CD14-positive monocyte (primary cell): Measurements from ENCODE around the gene FOXP1. TPM values are rescaled to one million over a fixed set of nuclear protein-coding genes. Genes with fewer than 3 reads are reported as not detected.
A peak's percentile ranks its signal among the peaks of the same experiment; 100 is the strongest.

ENCODE experiments used
- DNase-seq, 3 donors: peaks; one replicate each; pipeline ENCODE4 v3.0.0-alpha.2; 2011 to 2022
- H2AFZ ChIP-seq: 2 replicates; pipeline ENCODE4 v1.6.0; 2012; ENCODE audit warnings: mild to moderate bottlenecking, low read depth, low read length, inconsistent platforms; ENCODE audit not compliant: insufficient read depth, poor library complexity, severe bottlenecking
- H3K27ac ChIP-seq, 2 donors: 1 replicate in 1 of 2; 2 replicates in 1 of 2; pipeline ENCODE4 v1.5.1; 2012 to 2013; ENCODE audit warnings: low read length in 2 of 2, control low read depth in 1 of 2, inconsistent platforms in 1 of 2, low read depth in 1 of 2, mild to moderate bottlenecking in 1 of 2
- H3K27me3 ChIP-seq, 2 donors: one replicate each; pipeline versions ENCODE4 v1.6.0 to v1.6.1; 2011 to 2013; ENCODE audit warnings: low read length in 2 of 2; ENCODE audit not compliant: control insufficient read depth in 2 of 2, insufficient read depth in 2 of 2
- H3K36me3 ChIP-seq, 2 donors: replicated peaks in 1 of 2; 1 replicate in 1 of 2; 2 replicates in 1 of 2; pipeline versions ENCODE4 v1.5.1 to v1.6.1; 2012 to 2013; ENCODE audit warnings: low read length in 2 of 2, control low read depth in 1 of 2, inconsistent platforms in 1 of 2, mild to moderate bottlenecking in 1 of 2; ENCODE audit not compliant: insufficient read depth in 2 of 2, control insufficient read depth in 1 of 2
- H3K4me1 ChIP-seq, 2 donors: 1 replicate in 1 of 2; 2 replicates in 1 of 2; pipeline versions ENCODE4 v1.5.1 to v1.6.1; 2012 to 2013; ENCODE audit warnings: low read length in 2 of 2, control low read depth in 1 of 2, inconsistent platforms in 1 of 2, mild to moderate bottlenecking in 1 of 2, moderate library complexity in 1 of 2; ENCODE audit not compliant: insufficient read depth in 2 of 2, control insufficient read depth in 1 of 2
- H3K4me2 ChIP-seq: replicated peaks from 2 replicates; pipeline ENCODE3; 2012; ENCODE audit warnings: low read length, moderate library complexity, mild to moderate bottlenecking; ENCODE audit not compliant: poor library complexity, severe bottlenecking; ENCODE audit errors: extremely low read depth
- H3K4me3 ChIP-seq, 3 experiments: fragments of 200-600 bp in 1 of 3; sonication (generic) in 1 of 3; replicated peaks in 1 of 3; 1 replicate in 2 of 3; 2 replicates in 1 of 3; pipeline ENCODE4 v1.5.1; 2011 to 2013; ENCODE audit warnings: low read length in 3 of 3, mild to moderate bottlenecking in 3 of 3, control low read depth in 2 of 3, low read depth in 2 of 3, inconsistent platforms in 1 of 3, moderate library complexity in 1 of 3
- H3K79me2 ChIP-seq: 2 replicates; pipeline ENCODE4 v1.6.0; 2012; ENCODE audit warnings: mild to moderate bottlenecking, control low read depth, inconsistent platforms, low read length, moderate library complexity; ENCODE audit not compliant: insufficient read depth
- H3K9ac ChIP-seq: 2 replicates; pipeline ENCODE4 v1.6.0; 2017; ENCODE audit warnings: low read length, mild to moderate bottlenecking; ENCODE audit not compliant: insufficient read depth, poor library complexity, severe bottlenecking
- H3K9me3 ChIP-seq, 2 donors: replicated peaks in 1 of 2; 1 replicate in 1 of 2; 2 replicates in 1 of 2; pipeline versions ENCODE4 v1.5.1 to v1.6.1; 2012 to 2013; ENCODE audit warnings: low read length in 2 of 2, control low read depth in 1 of 2; ENCODE audit not compliant: control insufficient read depth in 1 of 2, insufficient read depth in 1 of 2
- H4K20me1 ChIP-seq: 2 replicates; pipeline ENCODE4 v1.6.0; 2012; ENCODE audit warnings: mild to moderate bottlenecking, low read length, control low read depth, moderate library complexity; ENCODE audit not compliant: insufficient read depth
- H3K27ac Mint-ChIP-seq, 7 donors: one replicate each; pipeline ENCODE4 v1.8.0; 2020; ENCODE audit warnings: mild to moderate bottlenecking in 7 of 7, mixed read lengths in 7 of 7, moderate library complexity in 6 of 7, inconsistent platforms in 2 of 7
- H3K27me3 Mint-ChIP-seq, 3 donors: one replicate each; pipeline ENCODE4 v1.8.0; 2021 to 2022; ENCODE audit warnings: low read depth in 3 of 3, mild to moderate bottlenecking in 3 of 3, mixed read lengths in 3 of 3, moderate library complexity in 3 of 3, inconsistent platforms in 1 of 3
- H3K36me3 Mint-ChIP-seq, 2 donors: one replicate each; pipeline ENCODE4 v1.8.0; 2020; ENCODE audit warnings: mixed read lengths in 2 of 2, inconsistent platforms in 1 of 2, mild to moderate bottlenecking in 1 of 2
- H3K4me1 Mint-ChIP-seq: one replicate; pipeline ENCODE4 v1.8.0; 2020; ENCODE audit warnings: mild to moderate bottlenecking, mixed read lengths
- H3K4me3 Mint-ChIP-seq, 2 donors: one replicate each; pipeline ENCODE4 v1.8.0; 2020; ENCODE audit warnings: mild to moderate bottlenecking in 2 of 2, mixed read lengths in 2 of 2, moderate library complexity in 1 of 2
- H3K9me3 Mint-ChIP-seq, 7 donors: one replicate each; pipeline ENCODE4 v1.8.0; 2020 to 2022; ENCODE audit warnings: mixed read lengths in 7 of 7, mild to moderate bottlenecking in 6 of 7, moderate library complexity in 6 of 7, inconsistent platforms in 2 of 7
- CTCF ChIP-seq: fragments of 200-600 bp; IDR thresholded peaks from one replicate; pipeline ENCODE4 v1.8.0; 2022; ENCODE audit warnings: antibody characterized with exemption, mild to moderate bottlenecking
- WGBS: methylation state at CpG from one replicate; pipeline ENCODE4 v1.1.5; 2013; ENCODE audit warnings: missing lambda C conversion rate; ENCODE audit not compliant: insufficient coverage; 5-methylcytosine and 5-hydroxymethylcytosine counted together
- intact Hi-C, 2 donors: fragments of 100-400 bp; cut with micrococcal nuclease; formaldehyde crosslinking; loops; one replicate each; pipeline versions ENCODE4 v1.15.0 to v1.15.1; 2023
- polyA plus RNA-seq, 3 donors: library from polyadenylated mRNA; depleted of rRNA in 1 of 3; unstranded in 2 of 3; stranded (reverse) in 1 of 3; fragments of 300-500 nt in 2 of 3; fragments of >200 nt in 1 of 3; fragmentation: Illumina TruSeq in 2 of 3; gene quantifications; 1 replicate in 2 of 3; 2 replicates in 1 of 3; pipeline ENCODE4 v1.2.3, GENCODE V29; 2012 to 2021

FOXP1 gene
- polyA plus RNA-seq, 3 donors: 25.7 to 42.6 (median 27.8) TPM

DNA sequence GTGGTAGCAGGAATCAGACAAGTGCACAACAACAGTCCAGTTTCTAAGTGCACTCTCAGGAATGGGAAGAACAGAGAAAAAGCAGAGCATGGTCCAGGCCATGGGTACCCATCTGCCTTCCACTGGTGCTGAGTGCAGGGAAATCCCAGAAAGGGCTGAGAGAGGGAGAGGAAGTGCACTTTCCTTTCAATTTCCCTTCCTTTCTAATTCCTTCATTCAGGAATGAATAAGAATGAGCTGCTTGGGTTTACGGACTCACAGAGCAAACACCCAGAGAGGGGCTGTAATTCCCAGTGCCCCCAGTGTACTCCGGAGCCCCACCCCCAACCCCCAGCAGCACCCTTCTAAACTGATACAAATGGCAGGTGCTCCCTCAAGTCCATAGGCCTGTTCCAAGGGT lies 300.6 kb downstream of the FOXP1 start:
- Histone ChIP-seq H3K9me3 (no peaks in the 10 kb centered on the region), H4K20me1 (peaks cover 70% of the 10 kb centered on the region), H2AFZ (no peak overlapping the region), H3K4me2 (no peak overlapping the region), H3K36me3 (no peaks in the 10 kb centered on the region), H3K4me1 (no peaks in the 10 kb centered on the region), H3K27ac (peak overlapping the region in 1 of 2 donors; percentile 1), H3K27me3 (no peaks in the 10 kb centered on the region), H3K9ac (no peak overlapping the region), H3K79me2 (peaks cover 24% of the 10 kb centered on the region), H3K4me3 (no peak overlapping the region)
- WGBS: 100% methylated on average over 1 of the region's 2 CpGs
- Mint-ChIP-seq H3K27me3 (no peaks in the 10 kb centered on the region), H3K4me3 (no peak overlapping the region), H3K36me3 (peaks cover 3 to 7% of the 10 kb centered on the region in 2 donors), H3K27ac (peak overlapping the region in 1 of 7 donors; percentile 55), H3K9me3 (no peaks in the 10 kb centered on the region), H3K4me1 (no peaks in the 10 kb centered on the region)
- DNase-seq: no peak
- TF ChIP-seq CTCF: no peak
- intact Hi-C loops: no loop called here

- Histone ChIP-seq H3K4me2 (no peak overlapping the region), H3K27ac (no peak overlapping the region), H3K4me1 (no peaks in the 10 kb centered on the region), H3K27me3 (no peaks in the 10 kb centered on the region), H2AFZ (no peak overlapping the region), H3K9me3 (no peaks in the 10 kb centered on the region), H4K20me1 (peaks cover 82% of the 10 kb centered on the region), H3K36me3 (no peaks in the 10 kb centered on the region), H3K9ac (no peak overlapping the region), H3K4me3 (no peak overlapping the region), H3K79me2 (peaks cover 24% of the 10 kb centered on the region)
- Mint-ChIP-seq H3K4me1 (no peaks in the 10 kb centered on the region), H3K27ac (peak overlapping the region in 1 of 7 donors; percentile 37), H3K36me3 (peaks cover 2 to 9% of the 10 kb centered on the region in 2 donors), H3K4me3 (no peak overlapping the region), H3K27me3 (no peaks in the 10 kb centered on the region), H3K9me3 (no peaks in the 10 kb centered on the region)
- DNase-seq: no peak
- no peak for TF ChIP-seq CTCF
- WGBS: 91% methylated on average over 3 of the region's 7 CpGs
- intact Hi-C loops: no loop called here
These were observed 302.2 kb downstream of the FOXP1 start for GRCh38 chr3:71281280-71281679.
